Skeletal muscle satellite cell (primary cell): Measurements from ENCODE around the gene FKBP2.

Experiments used
- H3K27me3 ChIP-seq: 2 replicates; pipeline ENCODE4 v1.7.0; 2013; ENCODE audit warnings: low read length; ENCODE audit not compliant: control insufficient read depth, insufficient read depth
- H3K36me3 ChIP-seq: 2 replicates; pipeline ENCODE4 v1.7.0; 2013; ENCODE audit warnings: mild to moderate bottlenecking, control low read depth, low read length; ENCODE audit not compliant: insufficient read depth
- H3K4me1 ChIP-seq: 2 replicates; pipeline ENCODE4 v1.7.0; 2013; ENCODE audit warnings: low read length; ENCODE audit not compliant: control insufficient read depth, insufficient read depth
- H3K4me2 ChIP-seq: 2 replicates; pipeline ENCODE4 v1.7.0; 2013; ENCODE audit warnings: mild to moderate bottlenecking, low read length
- H3K4me3 ChIP-seq: 2 replicates; pipeline ENCODE4 v1.7.0; 2013; ENCODE audit warnings: low read length
- H3K9ac ChIP-seq: 2 replicates; pipeline ENCODE4 v1.7.0; 2013; ENCODE audit warnings: mild to moderate bottlenecking, low read depth, low read length, moderate library complexity
- H3K9me3 ChIP-seq: replicated peaks from 2 replicates; pipeline ENCODE4 v1.7.0; 2013; ENCODE audit warnings: mild to moderate bottlenecking, control low read depth, low read length

FKBP2 gene

GRCh38 chr11:64275031-64275800, 34.3 kb downstream of the FKBP2 start:
- H3K27me3 ChIP-seq = no peaks in the 10 kb centered on the region
- peaks cover 9% of the 10 kb centered on the region for H3K36me3 ChIP-seq
- H3K9ac ChIP-seq = no peak overlapping the region
- H3K4me2 ChIP-seq = no peak overlapping the region
- no peaks in the 10 kb centered on the region for H3K9me3 ChIP-seq
- H3K4me3 ChIP-seq = no peak overlapping the region
- H3K4me1 ChIP-seq = peaks cover 15% of the 10 kb centered on the region

DNA sequence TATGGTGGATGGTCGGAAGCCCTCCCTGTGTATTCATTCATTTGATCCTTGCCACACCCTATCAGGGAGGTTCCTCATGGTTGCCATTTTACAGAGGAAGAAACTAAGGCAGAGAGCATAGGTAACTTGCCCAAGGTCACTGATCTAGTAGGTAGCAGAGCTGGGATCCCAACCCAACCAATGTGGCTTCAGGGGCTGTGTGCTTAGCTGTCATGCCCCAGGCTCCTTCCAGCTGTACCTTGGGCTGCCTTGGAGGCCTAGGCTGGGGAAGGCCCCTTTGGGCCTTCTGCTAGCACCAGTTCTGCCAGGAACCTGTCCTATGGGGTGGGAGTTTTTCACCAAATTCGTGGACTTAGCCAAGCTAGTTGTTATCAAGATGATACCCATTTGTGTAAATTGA, 34.9 kb downstream of the FKBP2 start:
- Histone ChIP-seq H3K4me2 (no peak overlapping the region), H3K27me3 (no peaks in the 10 kb centered on the region), H3K36me3 (peaks cover 9% of the 10 kb centered on the region), H3K4me3 (no peak overlapping the region), H3K9ac (no peak overlapping the region), H3K4me1 (peaks cover 15% of the 10 kb centered on the region), H3K9me3 (no peaks in the 10 kb centered on the region)

DNA sequence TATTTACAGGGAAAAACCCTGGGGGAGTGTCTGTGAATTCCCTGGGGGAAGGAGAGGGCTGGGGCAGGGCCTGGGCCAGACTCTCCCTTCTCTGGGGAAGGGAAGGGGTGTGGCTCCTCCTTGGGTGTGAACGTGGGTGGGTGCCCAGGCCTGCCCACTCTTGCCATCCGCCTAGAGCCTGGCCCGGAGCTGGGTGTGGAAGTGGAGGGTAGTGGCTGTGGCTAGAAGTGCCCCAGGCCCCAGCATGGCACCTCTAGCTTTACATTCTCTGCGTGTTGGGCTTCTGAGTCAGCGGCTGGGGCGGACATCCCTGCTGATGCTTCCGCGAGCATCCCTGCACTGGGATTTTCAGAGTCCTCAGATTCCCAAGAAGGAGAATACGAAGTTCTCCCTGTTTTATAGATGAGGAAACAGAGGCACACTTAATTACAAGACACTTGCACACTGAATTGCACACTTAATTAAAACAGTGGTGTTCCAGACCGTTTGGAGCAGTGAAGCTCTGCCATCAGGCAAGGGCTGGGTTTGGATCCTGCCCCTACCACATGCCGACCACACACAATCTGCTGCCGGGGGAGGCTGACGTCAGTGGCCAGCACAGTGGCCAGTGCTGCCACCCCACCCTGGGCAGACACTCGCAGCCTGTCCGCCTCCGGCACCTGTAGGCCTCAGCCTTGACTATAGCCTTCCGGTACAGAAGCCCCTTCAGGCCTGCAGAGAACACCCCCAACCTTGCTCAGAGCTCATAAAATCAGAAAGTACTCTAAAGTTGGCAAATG, 35.9 kb downstream of the FKBP2 start:
- Histone ChIP-seq H3K9me3 (no peaks in the 10 kb centered on the region), H3K27me3 (no peaks in the 10 kb centered on the region), H3K4me1 (peaks cover 12% of the 10 kb centered on the region), H3K4me3 (no peak overlapping the region), H3K36me3 (peaks cover 9% of the 10 kb centered on the region), H3K9ac (peak overlapping the region; percentile 16), H3K4me2 (peak overlapping the region; percentile 25)

- peaks cover 9% of the 10 kb centered on the region for H3K36me3 ChIP-seq
Observed at GRCh38 chr11:64278576-64279190, 37.8 kb downstream of the FKBP2 start.

GRCh38 chr11:64281957-64282770, 41.3 kb downstream of the FKBP2 start:
- peaks cover 4% of the 10 kb centered on the region for H3K36me3 ChIP-seq
- H3K4me2 ChIP-seq = no peak overlapping the region
- H3K27me3 ChIP-seq = no peaks in the 10 kb centered on the region
- no peaks in the 10 kb centered on the region for H3K9me3 ChIP-seq
- H3K4me1 ChIP-seq = peaks cover 20% of the 10 kb centered on the region
- no peak overlapping the region for H3K4me3 ChIP-seq
- no peak overlapping the region for H3K9ac ChIP-seq

More at GRCh38 chr11:64278576-64279190, 37.8 kb downstream of the FKBP2 start:
- Histone ChIP-seq H3K9ac (no peak overlapping the region), H3K4me2 (no peak overlapping the region), H3K27me3 (no peaks in the 10 kb centered on the region), H3K4me1 (peaks cover 11% of the 10 kb centered on the region), H3K4me3 (no peak overlapping the region), H3K9me3 (no peaks in the 10 kb centered on the region)

GRCh38 chr11:64283092-64283491, 42.2 kb downstream of the FKBP2 start:
- no peak overlapping the region for H3K9ac ChIP-seq
- H3K4me3 ChIP-seq = no peak overlapping the region
- H3K4me1 ChIP-seq = peaks cover 20% of the 10 kb centered on the region
- no peaks in the 10 kb centered on the region for H3K36me3 ChIP-seq
- H3K27me3 ChIP-seq = no peaks in the 10 kb centered on the region
- H3K4me2 ChIP-seq = peak overlapping the region; percentile 99
- H3K9me3 ChIP-seq = no peaks in the 10 kb centered on the region

GRCh38 chr11:64284048-64284961, 43.4 kb downstream of the FKBP2 start, which contains the start of gene BAD:
TSS of gene BAD (minus strand) at chr11:64284665. CDS start at chr11:64284368, 297 bp downstream.
- no peaks in the 10 kb centered on the region for H3K9me3 ChIP-seq
- peak within 1 kb of the TSS; percentile 84 for H3K4me3 ChIP-seq
- H3K4me2 ChIP-seq = peak within 1 kb of the TSS; percentile 99
- no peaks in the 10 kb centered on the region for H3K36me3 ChIP-seq
- H3K27me3 ChIP-seq = no peaks in the 10 kb centered on the region
- peaks cover 20% of the 10 kb centered on the region for H3K4me1 ChIP-seq
- peak within 1 kb of the TSS; percentile 88 for H3K9ac ChIP-seq

DNA sequence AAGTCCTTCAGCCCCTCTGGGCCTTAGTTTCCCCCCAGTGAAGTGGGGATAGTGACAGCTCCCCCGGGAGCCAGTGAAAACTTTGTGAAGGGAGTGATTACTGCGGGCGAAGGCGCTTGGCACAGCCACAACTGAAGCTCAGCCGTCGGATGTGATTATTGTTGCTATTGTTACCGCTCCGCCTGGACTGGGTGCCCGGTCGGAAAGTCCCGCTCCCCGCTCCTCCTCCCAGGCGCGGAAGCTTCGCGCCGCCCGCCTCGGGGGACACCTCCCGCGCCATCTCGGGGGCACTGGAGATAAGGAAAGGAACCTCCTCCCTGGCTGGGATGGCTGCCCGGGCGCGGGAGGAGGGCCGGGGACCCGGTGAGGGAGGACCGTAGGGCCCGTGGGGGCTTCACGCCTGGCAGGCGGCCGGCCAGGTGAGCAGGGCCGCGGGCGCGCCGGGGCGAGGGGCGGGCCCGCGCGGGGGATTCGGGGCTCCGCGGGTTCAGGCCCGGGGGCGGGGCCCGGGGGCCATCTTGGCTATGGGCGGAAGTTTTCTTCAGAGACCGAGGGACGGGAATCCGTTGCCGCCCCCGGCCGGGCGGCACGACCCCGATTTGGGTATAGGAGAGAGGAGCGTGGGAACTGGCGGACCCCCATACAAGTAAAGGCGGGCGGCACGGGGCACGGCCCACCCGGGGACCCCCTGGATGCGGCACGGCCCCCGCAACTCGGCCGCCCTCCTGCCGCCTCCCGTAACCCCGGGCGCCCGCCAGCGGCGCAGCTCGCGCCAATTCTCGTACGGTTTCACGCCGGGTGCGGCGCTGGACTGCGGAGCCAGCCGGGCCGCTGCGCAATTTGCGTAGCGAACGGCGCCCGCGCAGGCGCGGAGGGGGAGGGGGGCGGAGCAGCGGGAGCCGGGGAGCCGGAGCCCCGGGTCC, 44.3 kb downstream of the FKBP2 start, which contains the start of gene GPR137:
Gene GPR137 (plus strand): TSS at position 887 of the 923 bp plus-strand sequence. CDS start 677 bp downstream, outside the sequence.
- Histone ChIP-seq H3K4me1 (peaks cover 20% of the 10 kb centered on the region), H3K4me3 (peak within 1 kb of the TSS; percentile 84), H3K4me2 (peak within 1 kb of the TSS; percentile 99), H3K36me3 (no peaks in the 10 kb centered on the region), H3K9me3 (no peaks in the 10 kb centered on the region), H3K27me3 (peaks cover 1% of the 10 kb centered on the region), H3K9ac (peak within 1 kb of the TSS; percentile 88)

GRCh38 chr11:64285885-64286800, 45.2 kb downstream of the FKBP2 start:
- H3K9ac ChIP-seq = peak overlapping the region; percentile 88
- H3K4me2 ChIP-seq = peak overlapping the region; percentile 99
- no peaks in the 10 kb centered on the region for H3K36me3 ChIP-seq

More at GRCh38 chr11:64285885-64286800, 45.2 kb downstream of the FKBP2 start:
- peaks cover 11% of the 10 kb centered on the region for H3K27me3 ChIP-seq
- no peaks in the 10 kb centered on the region for H3K9me3 ChIP-seq
- H3K4me1 ChIP-seq = peaks cover 20% of the 10 kb centered on the region
- H3K4me3 ChIP-seq = peak overlapping the region; percentile 84
